ENCODE data around the gene TBX4. TPM values are rescaled to one million over a fixed set of nuclear protein-coding genes. Genes with fewer than 3 reads are reported as not detected.
A peak's percentile ranks its signal among the peaks of the same experiment; 100 is the strongest.

TBX4 gene
- total and polyA plus RNA-seq, 2 experiments from 2014 or later, result 13.9 to 15.4 TPM

- Histone ChIP-seq H3K9me3 (ENCODE audit: low read depth) (no peaks in the 10 kb centered on the region), H2AFZ (no peak overlapping the region), H3K27me3 (peaks cover 7% of the 10 kb centered on the region), H3K27ac (peak overlapping the region; percentile 98), H3K4me1 (ENCODE audit: insufficient read depth) (peaks cover 68% of the 10 kb centered on the region), H3K79me2 (peaks cover 73% of the 10 kb centered on the region), H3K36me3 (replicated peaks; ENCODE audit: insufficient read depth, low read depth) (no peaks in the 10 kb centered on the region), H3K4me2 (peak overlapping the region; percentile 90), H4K20me1 (ENCODE audit: insufficient read depth, poor library complexity, severe bottlenecking) (no peaks in the 10 kb centered on the region), H3K4me3 (no peak overlapping the region), H3K9me2 (replicated peaks; ENCODE audit: insufficient read depth) (no peaks in the 10 kb centered on the region)
- no peak for DNase-seq (ENCODE audit: low spot score)
- WGBS (ENCODE audit: low lambda C conversion rate, missing lambda C conversion rate), result 27% methylated on average over 10 of the region's 10 CpGs
- TF ChIP-seq, protein P1, sequence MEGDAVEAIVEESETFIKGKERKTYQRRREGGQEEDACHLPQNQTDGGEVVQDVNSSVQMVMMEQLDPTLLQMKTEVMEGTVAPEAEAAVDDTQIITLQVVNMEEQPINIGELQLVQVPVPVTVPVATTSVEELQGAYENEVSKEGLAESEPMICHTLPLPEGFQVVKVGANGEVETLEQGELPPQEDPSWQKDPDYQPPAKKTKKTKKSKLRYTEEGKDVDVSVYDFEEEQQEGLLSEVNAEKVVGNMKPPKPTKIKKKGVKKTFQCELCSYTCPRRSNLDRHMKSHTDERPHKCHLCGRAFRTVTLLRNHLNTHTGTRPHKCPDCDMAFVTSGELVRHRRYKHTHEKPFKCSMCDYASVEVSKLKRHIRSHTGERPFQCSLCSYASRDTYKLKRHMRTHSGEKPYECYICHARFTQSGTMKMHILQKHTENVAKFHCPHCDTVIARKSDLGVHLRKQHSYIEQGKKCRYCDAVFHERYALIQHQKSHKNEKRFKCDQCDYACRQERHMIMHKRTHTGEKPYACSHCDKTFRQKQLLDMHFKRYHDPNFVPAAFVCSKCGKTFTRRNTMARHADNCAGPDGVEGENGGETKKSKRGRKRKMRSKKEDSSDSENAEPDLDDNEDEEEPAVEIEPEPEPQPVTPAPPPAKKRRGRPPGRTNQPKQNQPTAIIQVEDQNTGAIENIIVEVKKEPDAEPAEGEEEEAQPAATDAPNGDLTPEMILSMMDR (IDR thresholded peaks at IDR 0.05; ENCODE audit: poor library complexity), result no peak
- no peak for TF ChIP-seq EZH2 (IDR thresholded peaks at IDR 0.05; ENCODE audit: borderline replicate concordance)
- TF ChIP-seq EZH2phosphoT487 (IDR thresholded peaks at IDR 0.05; ENCODE audit: low read depth, severe bottlenecking, unreplicated experiment), result no peak
These were observed 10.6 kb downstream of the TBX4 start for GRCh38 chr17:61462719-61463315.

DNA sequence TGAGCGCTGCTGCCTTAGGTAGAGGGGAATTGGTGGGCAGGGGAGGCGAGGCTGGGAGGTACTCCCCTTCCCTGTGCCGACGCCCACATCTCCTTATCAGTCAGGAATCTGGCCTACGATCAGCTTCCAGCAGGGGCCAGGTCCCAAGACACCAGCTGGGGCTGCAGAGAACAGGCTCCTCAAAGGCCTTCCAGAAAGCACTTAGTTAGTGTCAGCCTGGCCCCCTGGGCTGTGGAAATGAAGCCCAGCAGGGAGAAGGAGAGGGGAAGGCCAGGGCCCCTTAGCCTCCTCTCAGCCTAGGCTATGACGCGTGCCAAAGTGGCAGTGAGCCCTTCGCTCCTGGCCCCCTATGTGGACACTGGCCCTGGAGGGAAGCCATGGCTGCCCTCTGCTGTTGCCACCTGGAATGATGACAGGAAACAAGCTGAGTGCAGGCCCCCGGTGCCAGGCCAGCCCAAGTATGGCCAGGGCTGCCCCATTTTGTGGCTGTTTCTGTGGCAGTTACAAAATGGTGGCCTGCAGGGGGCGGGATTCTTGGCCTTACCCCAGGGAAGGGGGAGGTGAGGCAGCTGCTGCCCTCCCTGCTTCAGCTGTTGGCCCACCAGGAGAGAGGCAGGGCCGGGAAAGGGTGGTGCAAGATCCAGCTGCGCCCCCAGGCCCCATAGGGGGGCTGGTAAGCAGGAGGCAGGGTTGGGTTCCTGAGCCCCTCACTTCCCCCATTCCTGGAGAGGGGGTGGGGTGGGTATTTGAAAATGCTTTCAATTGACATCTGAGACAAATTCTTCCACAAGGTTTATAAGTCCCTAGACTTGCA is 11.3 kb downstream of the TBX4 start:
- Histone ChIP-seq H3K27me3 (peaks cover 4% of the 10 kb centered on the region), H3K79me2 (peaks cover 71% of the 10 kb centered on the region)
- 54% methylated on average over 11 of the region's 12 CpGs for WGBS (ENCODE audit: low lambda C conversion rate, missing lambda C conversion rate)

DNA sequence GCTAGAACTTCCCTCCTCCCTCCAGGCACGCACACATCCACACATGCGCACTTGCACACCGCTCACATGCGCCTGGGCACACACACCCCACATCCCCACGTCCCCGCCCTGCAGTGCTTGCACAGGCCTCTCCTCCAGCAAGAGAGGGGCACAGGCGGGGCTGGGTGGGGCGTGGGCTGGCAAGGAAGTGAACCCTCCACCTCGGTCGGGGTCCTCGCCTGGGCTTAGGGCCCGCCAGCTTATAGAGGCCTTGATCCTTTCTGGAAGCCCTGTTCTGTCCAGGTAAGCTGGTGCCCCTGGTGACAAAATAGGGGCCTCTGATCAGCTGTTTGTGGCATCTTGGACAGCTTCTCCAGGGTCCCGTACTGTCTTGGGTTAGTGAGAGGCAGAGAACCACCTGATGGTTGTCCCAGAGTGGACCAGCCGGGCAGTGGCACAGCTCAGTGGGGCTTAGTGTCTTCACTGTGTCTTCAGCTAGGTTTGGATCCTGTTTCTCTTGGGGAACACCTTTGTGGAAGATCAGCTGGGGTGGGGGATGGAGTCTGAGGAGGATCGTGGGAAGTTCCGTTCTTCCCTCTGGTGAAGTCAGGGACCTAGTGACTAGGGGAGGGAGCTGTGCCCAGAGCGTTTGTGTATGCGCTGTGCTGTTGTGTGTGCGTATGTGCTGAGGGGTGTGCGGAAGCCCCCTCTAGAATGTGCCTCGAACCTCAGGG is 12.1 kb downstream of the TBX4 start:
- H3K36me3 ChIP-seq (replicated peaks; ENCODE audit: insufficient read depth, low read depth), result no peaks in the 10 kb centered on the region
- peaks cover 64% of the 10 kb centered on the region for H3K4me1 ChIP-seq (ENCODE audit: insufficient read depth)
- no peak overlapping the region for H3K4me3 ChIP-seq
- DNase-seq (ENCODE audit: low spot score), result no peak
- H3K9me2 ChIP-seq (replicated peaks; ENCODE audit: insufficient read depth), result no peaks in the 10 kb centered on the region
- H3K9me3 ChIP-seq (ENCODE audit: low read depth), result no peaks in the 10 kb centered on the region
- no peak overlapping the region for H2AFZ ChIP-seq
- H4K20me1 ChIP-seq (ENCODE audit: insufficient read depth, poor library complexity, severe bottlenecking), result no peaks in the 10 kb centered on the region
- H3K27ac ChIP-seq, result peak overlapping the region; percentile 98
- H3K4me2 ChIP-seq, result peak overlapping the region; percentile 10
- 82% methylated on average over 20 of the region's 21 CpGs for WGBS (ENCODE audit: low lambda C conversion rate, missing lambda C conversion rate)
- TF ChIP-seq, protein P1 (IDR thresholded peaks at IDR 0.05; ENCODE audit: poor library complexity), result no peak
- TF ChIP-seq EZH2 (IDR thresholded peaks at IDR 0.05; ENCODE audit: borderline replicate concordance) (no peak), EZH2phosphoT487 (IDR thresholded peaks at IDR 0.05; ENCODE audit: low read depth, severe bottlenecking, unreplicated experiment) (no peak)
- H3K27me3 ChIP-seq, result peaks cover 4% of the 10 kb centered on the region
- H3K79me2 ChIP-seq, result peaks cover 65% of the 10 kb centered on the region

More for the DNA sequence above, 11.3 kb downstream of the TBX4 start:
- no peaks in the 10 kb centered on the region for H3K36me3 ChIP-seq (replicated peaks; ENCODE audit: insufficient read depth, low read depth)
- H3K9me2 ChIP-seq (replicated peaks; ENCODE audit: insufficient read depth), result no peaks in the 10 kb centered on the region
- peak; percentile 78 for DNase-seq (ENCODE audit: low spot score)
- H3K9me3 ChIP-seq (ENCODE audit: low read depth), result no peaks in the 10 kb centered on the region
- no peak overlapping the region for H3K4me3 ChIP-seq
- TF ChIP-seq EZH2phosphoT487 (IDR thresholded peaks at IDR 0.05; ENCODE audit: low read depth, severe bottlenecking, unreplicated experiment) (no peak), EZH2 (IDR thresholded peaks at IDR 0.05; ENCODE audit: borderline replicate concordance) (no peak)
- TF ChIP-seq, protein P1 (IDR thresholded peaks at IDR 0.05; ENCODE audit: poor library complexity), result peak; percentile 44
- H3K27ac ChIP-seq, result peak overlapping the region; percentile 98
- H2AFZ ChIP-seq, result no peak overlapping the region
- H3K4me1 ChIP-seq (ENCODE audit: insufficient read depth), result peaks cover 66% of the 10 kb centered on the region
- no peaks in the 10 kb centered on the region for H4K20me1 ChIP-seq (ENCODE audit: insufficient read depth, poor library complexity, severe bottlenecking)
- H3K4me2 ChIP-seq, result peak overlapping the region; percentile 90
